SK-MEL-5 (cell line): ENCODE data around the gene GFPT1. TPM values are rescaled to one million over a fixed set of nuclear protein-coding genes. Genes with fewer than 3 reads are reported as not detected.

Experiments
- DNase-seq: peaks from one replicate; pipeline ENCODE4 v3.0.0-alpha.2; 2016; ENCODE audit warnings: low read depth, low spot score
- in situ Hi-C: cut with HindIII; loops from 2 replicates; pipeline ENCODE4 v1.10.0; 2016; ENCODE audit warnings: low sequenced_read_pairs, high pct_unique_total_duplicates, low pct_unique_long_range_greater_than_20kb
- small RNA-seq, 2 experiments: library from RNA; depleted of rRNA; stranded (forward); fragments of <200 nt; gene quantifications; one replicate each; pipeline ENCODE3, GENCODE V24; 2014
- total RNA-seq: library from RNA; depleted of rRNA; stranded (reverse); fragments of >200 nt; shearing (Covaris generic); gene quantifications from 2 replicates; pipeline ENCODE4 v1.2.3, GENCODE V29; 2014; rRNA removed

Gene GFPT1
- total RNA-seq, 1 experiment from 2014 or later: 34.8 TPM

GRCh38 chr2:69279931-69280681 lies 106.9 kb downstream of the GFPT1 start:
- no peak for DNase-seq
- in situ Hi-C loops: no loop called here

GRCh38 chr2:69279211-69279610 lies 107.8 kb downstream of the GFPT1 start:
- in situ Hi-C loops: no loop called here
- no peak for DNase-seq

- no peak for DNase-seq
- in situ Hi-C loops: no loop called here
These were observed 108.7 kb downstream of the GFPT1 start for GRCh38 chr2:69278366-69278765.

- no peak for DNase-seq
- in situ Hi-C loops: no loop called here
These were observed 111.5 kb downstream of the GFPT1 start for GRCh38 chr2:69275490-69275889.

- no peak for DNase-seq
- in situ Hi-C loops: no loop called here
These were observed 114.1 kb downstream of the GFPT1 start for GRCh38 chr2:69272803-69273471.

- DNase-seq: no peak
- in situ Hi-C loops: no loop called here
These were observed 115.2 kb downstream of the GFPT1 start for GRCh38 chr2:69271831-69272257.

Small RNA genes within 50 kb of the gene (small RNA-seq; reads per million reads assigned to genes)
- gene RF00019: 0 reads per million in 2 experiments

Other genes starting within 250 kb of the GFPT1 start
- gene NFU1, start 50.2 kb upstream of the GFPT1 start, total RNA-seq: 80.2 and 88.4 TPM in 2 replicates